Mucosa of rectum (tissue), 2 donors: Measurements from ENCODE around the gene TMCC2.
A peak's percentile ranks its signal among the peaks of the same experiment; 100 is the strongest.

Source experiments
- H3K27ac ChIP-seq, 2 donors: one replicate each; pipeline ENCODE4 v1.7.0; 2013; ENCODE audit warnings: inconsistent platforms in 2 of 2, low read depth in 2 of 2, low read length in 2 of 2
- H3K27me3 ChIP-seq, 2 donors: one replicate each; pipeline ENCODE4 v1.7.0; 2013; ENCODE audit warnings: low read length in 2 of 2; ENCODE audit not compliant: control insufficient read depth in 2 of 2, insufficient read depth in 2 of 2
- H3K36me3 ChIP-seq, 2 donors: one replicate each; pipeline ENCODE4 v1.7.0; 2013; ENCODE audit warnings: low read length in 2 of 2; ENCODE audit not compliant: control insufficient read depth in 2 of 2, insufficient read depth in 2 of 2
- H3K4me1 ChIP-seq, 2 donors: one replicate each; pipeline ENCODE4 v1.7.0; 2013; ENCODE audit warnings: low read length in 2 of 2, mild to moderate bottlenecking in 1 of 2; ENCODE audit not compliant: control insufficient read depth in 2 of 2, insufficient read depth in 2 of 2
- H3K4me3 ChIP-seq, 2 donors: one replicate each; pipeline ENCODE4 v1.7.0; 2013; ENCODE audit warnings: low read length in 2 of 2
- H3K9ac ChIP-seq, 2 donors: one replicate each; pipeline ENCODE4 v1.7.0; 2013; ENCODE audit warnings: low read length in 2 of 2, low read depth in 1 of 2, mild to moderate bottlenecking in 1 of 2
- H3K9me3 ChIP-seq, 2 donors: one replicate each; pipeline ENCODE4 v1.7.0; 2013; ENCODE audit warnings: low read length in 2 of 2; ENCODE audit not compliant: control insufficient read depth in 2 of 2
- donor health status: healthy.
- donor health status: Normal muscosa, but diverticular disease.

The TMCC2 gene

GRCh38 chr1:205247130-205247921 is 19.6 kb downstream of the TMCC2 start:
- Histone ChIP-seq H3K36me3 (no peaks in the 10 kb centered on the region), H3K9ac (no peak overlapping the region), H3K4me3 (no peak overlapping the region), H3K27me3 (peaks cover 0 to 2% of the 10 kb centered on the region in 2 donors), H3K27ac (no peak overlapping the region), H3K9me3 (no peaks in the 10 kb centered on the region), H3K4me1 (peaks cover 10 to 17% of the 10 kb centered on the region in 2 donors)

DNA sequence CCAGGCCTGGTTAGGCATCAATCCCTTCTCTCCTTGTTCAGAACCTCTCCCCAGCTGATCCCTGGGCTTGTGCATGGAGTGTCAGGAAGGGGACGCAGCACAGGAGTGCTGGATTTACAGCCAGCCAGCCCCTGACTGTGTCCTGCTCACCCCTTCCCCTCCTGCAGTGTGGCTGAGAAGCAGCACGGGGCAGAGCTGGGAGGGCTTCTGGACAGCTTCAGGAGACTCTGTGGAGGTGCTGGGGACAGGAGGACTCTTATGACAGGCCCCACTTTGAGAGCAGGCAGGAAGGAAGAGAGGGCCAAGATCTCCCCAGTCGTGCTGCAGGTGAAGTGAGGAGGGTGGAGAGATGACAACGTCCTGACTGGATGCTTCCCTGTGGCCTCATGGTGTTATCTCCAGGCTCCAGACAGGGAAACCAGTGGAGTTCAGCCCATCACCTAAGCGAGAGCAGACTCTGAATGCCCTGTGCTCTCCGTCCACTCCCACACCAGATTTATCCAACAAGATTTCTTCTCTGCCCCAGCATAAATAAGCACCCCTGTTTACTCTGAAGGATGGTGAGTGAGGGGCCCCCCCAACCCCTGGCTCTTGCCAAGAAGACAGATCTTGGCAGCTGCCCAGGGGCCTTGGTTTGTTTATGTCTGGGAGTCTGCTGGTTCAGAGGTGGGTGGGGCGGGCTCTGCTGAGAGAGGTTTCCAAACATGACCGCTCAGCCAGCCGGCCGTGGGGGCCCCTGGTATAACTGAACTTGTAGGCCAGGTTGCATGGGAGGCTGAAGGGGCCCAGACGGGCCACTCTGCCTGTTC is 21.3 kb downstream of the TMCC2 start:
- Histone ChIP-seq H3K27me3 (peaks cover 0 to 2% of the 10 kb centered on the region in 2 donors), H3K36me3 (no peaks in the 10 kb centered on the region), H3K27ac (peak overlapping the region in 1 of 2 donors; percentile 20), H3K4me3 (no peak overlapping the region), H3K9me3 (no peaks in the 10 kb centered on the region), H3K4me1 (peaks cover 10 to 17% of the 10 kb centered on the region in 2 donors), H3K9ac (no peak overlapping the region)

GRCh38 chr1:205249651-205250050 is 21.9 kb downstream of the TMCC2 start:
- Histone ChIP-seq H3K9ac (no peak overlapping the region), H3K4me3 (no peak overlapping the region), H3K27ac (no peak overlapping the region)

GRCh38 chr1:205250699-205251098 is 23.0 kb downstream of the TMCC2 start:
- H3K27ac ChIP-seq, result no peak overlapping the region
- H3K4me1 ChIP-seq, result peaks cover 10 to 17% of the 10 kb centered on the region in 2 donors

More at GRCh38 chr1:205249651-205250050, 21.9 kb downstream of the TMCC2 start:
- peaks cover 0 to 2% of the 10 kb centered on the region in 2 donors for H3K27me3 ChIP-seq
- H3K9me3 ChIP-seq, result no peaks in the 10 kb centered on the region
- H3K4me1 ChIP-seq, result peaks cover 10 to 17% of the 10 kb centered on the region in 2 donors
- H3K36me3 ChIP-seq, result no peaks in the 10 kb centered on the region

GRCh38 chr1:205251576-205251975 is 23.8 kb downstream of the TMCC2 start:
- Histone ChIP-seq H3K27ac (no peak overlapping the region), H3K4me3 (no peak overlapping the region), H3K27me3 (peaks cover 0 to 2% of the 10 kb centered on the region in 2 donors), H3K4me1 (peaks cover 10 to 17% of the 10 kb centered on the region in 2 donors), H3K9me3 (no peaks in the 10 kb centered on the region), H3K36me3 (no peaks in the 10 kb centered on the region), H3K9ac (no peak overlapping the region)

More at GRCh38 chr1:205250699-205251098, 23.0 kb downstream of the TMCC2 start:
- no peak overlapping the region for H3K4me3 ChIP-seq
- no peak overlapping the region for H3K9ac ChIP-seq
- peaks cover 0 to 2% of the 10 kb centered on the region in 2 donors for H3K27me3 ChIP-seq
- H3K36me3 ChIP-seq, result no peaks in the 10 kb centered on the region
- H3K9me3 ChIP-seq, result no peaks in the 10 kb centered on the region

DNA sequence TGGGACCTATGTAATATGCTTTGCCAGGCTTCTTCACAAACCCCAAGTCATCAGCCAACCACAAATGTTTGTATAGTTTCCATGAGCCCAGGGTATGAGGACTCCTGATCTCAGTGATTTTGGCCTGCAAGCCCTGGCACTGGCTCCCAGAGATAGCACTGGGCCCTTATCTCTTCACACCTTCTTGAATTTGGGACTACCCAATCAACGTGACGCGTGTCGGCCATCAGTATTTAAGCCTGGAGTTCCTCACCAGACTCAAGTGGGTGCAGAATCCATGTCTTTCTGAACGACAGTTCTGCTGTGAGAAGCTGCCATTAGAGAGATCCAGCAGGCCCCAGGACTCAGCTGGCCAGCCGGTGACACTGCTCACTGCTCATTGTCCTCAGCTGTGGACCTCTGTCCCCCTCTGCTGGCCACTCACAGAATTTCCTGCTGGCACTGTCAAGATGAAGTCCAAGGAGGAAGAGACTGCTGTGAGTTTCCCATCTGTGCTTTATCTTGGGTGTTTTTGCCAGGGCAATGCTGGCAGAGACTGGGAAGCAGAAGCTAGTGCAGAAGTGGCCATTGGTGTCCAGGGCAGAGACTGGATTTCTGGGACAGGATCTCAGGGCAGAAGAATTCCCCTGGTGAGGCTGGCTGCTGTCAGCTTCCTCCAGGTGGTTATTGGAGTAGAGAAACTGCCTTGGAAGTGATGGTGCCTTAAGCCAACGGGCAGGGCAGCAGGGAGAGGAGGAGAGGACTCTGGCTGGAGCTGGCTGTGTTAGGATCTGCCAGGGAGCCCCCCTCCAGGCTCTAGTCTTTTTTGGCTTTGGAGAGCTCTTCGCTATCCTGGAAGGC is 28.4 kb downstream of the TMCC2 start:
- no peaks in the 10 kb centered on the region for H3K36me3 ChIP-seq
- H3K9ac ChIP-seq, result peak overlapping the region; percentile 3 to 15
- H3K4me3 ChIP-seq, result no peak overlapping the region
- no peak overlapping the region for H3K27ac ChIP-seq
- H3K27me3 ChIP-seq, result no peaks in the 10 kb centered on the region
- no peaks in the 10 kb centered on the region for H3K9me3 ChIP-seq
- peaks cover 0 to 3% of the 10 kb centered on the region in 2 donors for H3K4me1 ChIP-seq

- Histone ChIP-seq H3K36me3 (no peaks in the 10 kb centered on the region), H3K27ac (no peak overlapping the region), H3K9ac (no peak overlapping the region), H3K4me1 (peaks cover 0 to 3% of the 10 kb centered on the region in 2 donors), H3K27me3 (no peaks in the 10 kb centered on the region), H3K4me3 (no peak overlapping the region), H3K9me3 (no peaks in the 10 kb centered on the region)
Measured at GRCh38 chr1:205256951-205257625, 29.3 kb downstream of the TMCC2 start.

DNA sequence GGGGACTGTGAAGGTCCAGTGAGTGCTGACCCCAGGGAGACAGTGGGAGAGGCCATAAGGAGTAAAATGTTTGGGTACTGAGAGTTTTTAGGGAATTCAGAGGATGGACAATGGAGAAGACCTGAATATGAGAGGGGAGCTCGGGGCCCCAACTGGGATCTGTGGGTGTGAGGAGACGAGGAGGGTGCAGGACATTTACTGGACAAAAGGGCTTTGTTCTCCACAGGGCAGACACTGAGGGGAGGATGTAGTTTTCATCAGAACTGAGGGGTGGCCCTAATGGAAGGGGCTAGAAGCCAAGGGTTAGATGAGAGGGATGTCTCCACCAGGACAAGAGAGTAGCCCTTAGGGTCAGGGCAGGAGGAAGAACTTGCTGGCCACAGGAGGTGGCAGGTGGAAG is 30.0 kb downstream of the TMCC2 start:
- Histone ChIP-seq H3K27ac (no peak overlapping the region), H3K4me1 (peaks cover 0 to 3% of the 10 kb centered on the region in 2 donors), H3K4me3 (no peak overlapping the region), H3K36me3 (no peaks in the 10 kb centered on the region), H3K9ac (no peak overlapping the region), H3K9me3 (no peaks in the 10 kb centered on the region), H3K27me3 (no peaks in the 10 kb centered on the region)

GRCh38 chr1:205258261-205258691 is 30.5 kb downstream of the TMCC2 start:
- H3K9me3 ChIP-seq, result no peaks in the 10 kb centered on the region
- H3K4me3 ChIP-seq, result no peak overlapping the region
- H3K27me3 ChIP-seq, result no peaks in the 10 kb centered on the region
- no peak overlapping the region for H3K9ac ChIP-seq
- no peak overlapping the region for H3K27ac ChIP-seq
- peaks cover 0 to 3% of the 10 kb centered on the region in 2 donors for H3K4me1 ChIP-seq
- no peaks in the 10 kb centered on the region for H3K36me3 ChIP-seq
